HepG2 (cell line): ENCODE results near the gene PRKAG1. TPM values are rescaled to one million over a fixed set of nuclear protein-coding genes. Genes with fewer than 3 reads are reported as not detected.

Source experiments
- CENPBD1 ChIP-seq: sonication (generic); formaldehyde crosslinking; IDR thresholded peaks from 2 replicates; pipeline ENCODE4 v1.8.0; 2022; ENCODE audit warnings: missing genetic modification reagents, low read depth, mild to moderate bottlenecking, borderline replicate concordance
- GMEB2 ChIP-seq: IDR thresholded peaks from 2 replicates; pipeline ENCODE4 v1.6.1; 2016; ENCODE audit warnings: missing biosample characterization, missing genetic modification reagents, low read depth
- LRRFIP1 ChIP-seq: sonication (generic); formaldehyde crosslinking; conservative IDR thresholded peaks from 2 replicates; pipeline ENCODE4 v1.4.0; 2020; ENCODE audit warnings: missing genetic modification reagents
- PRDM10 ChIP-seq: sonication (generic); formaldehyde crosslinking; IDR thresholded peaks from 2 replicates; pipeline ENCODE4 v1.4.0; 2020; ENCODE audit warnings: low read depth, missing genetic modification reagents
- SMARCC2 ChIP-seq: fragments of 450-650 bp; IDR thresholded peaks from 2 replicates; pipeline ENCODE4 v1.6.1; 2017; ENCODE audit warnings: antibody characterized with exemption, mild to moderate bottlenecking
- ZNF407 ChIP-seq: sonication (generic); formaldehyde crosslinking; IDR thresholded peaks from one replicate; pipeline ENCODE4 v1.5.1; 2020; ENCODE audit warnings: mild to moderate bottlenecking, missing genetic modification reagents; ENCODE audit errors: not compliant biosample characterization
- ZNF432 ChIP-seq: sonication (generic); formaldehyde crosslinking; IDR thresholded peaks from 2 replicates; pipeline ENCODE4 v1.5.0; 2020; ENCODE audit warnings: missing genetic modification reagents, mild to moderate bottlenecking, borderline replicate concordance
- ZNF704 ChIP-seq: sonication (generic); formaldehyde crosslinking; IDR thresholded peaks from 2 replicates; pipeline ENCODE4 v1.8.1; 2023; ENCODE audit warnings: mild to moderate bottlenecking, inconsistent platforms, moderate library complexity, missing genetic modification reagents, borderline replicate concordance
- polyA plus RNA-seq, 8 experiments: library from polyadenylated mRNA; depleted of rRNA in 3 of 8; stranded (reverse) in 7 of 8; unstranded in 1 of 8; fragments of >200 nt; fragmentation: Illumina TruSeq in 4 of 8; extraction: Trizol in 4 of 8; gene quantifications; 2 replicates each; pipeline versions ENCODE4 v1.2.1 to v1.2.3, GENCODE V29; 2011 to 2016; ENCODE audit warnings: low read depth in 4 of 8, missing spikeins in 1 of 8, mixed read lengths in 1 of 8; ENCODE audit not compliant: insufficient read depth in 1 of 8
- total RNA-seq, 5 experiments: library from RNA; depleted of rRNA; stranded (reverse); fragments of >200 nt; fragmentation: Illumina TruSeq; extraction: Trizol; gene quantifications; 2 replicates each; pipeline ENCODE4 v1.2.3, GENCODE V29; 2016; ENCODE audit warnings: low read depth in 1 of 5

Gene PRKAG1
- total and polyA plus RNA-seq, 2 of the 13 experiments (the other 11 are each of a cell fraction or from before 2014, with no cell fraction given): 26.1 to 32.8 TPM

GRCh38 chr12:48957141-48958048 lies 61.2 kb downstream of the PRKAG1 start, which contains the start of gene ARF3 (continued):
- TF ChIP-seq ZNF432 (CRISPR knock-in tag): no peak
- TF ChIP-seq GMEB2: no peak
- TF ChIP-seq CENPBD1 (CRISPR knock-in tag): no peak
- TF ChIP-seq LRRFIP1 (CRISPR knock-in tag): no peak
- TF ChIP-seq SMARCC2: no peak
- peak; percentile 52; the same call in 1 of the 2 replicates for TF ChIP-seq PRDM10 (CRISPR knock-in tag)
- TF ChIP-seq ZNF407 (CRISPR knock-in tag): peak; percentile 55
- no peak for TF ChIP-seq ZNF704 (CRISPR knock-in tag)
